IMR-90 (cell line): ENCODE measurements around the gene HSD17B11.

ENCODE experiments used
- POLR2A ChIP-seq: IDR thresholded peaks from 2 replicates; pipeline ENCODE4 v1.6.1; 2012; ENCODE audit warnings: mild to moderate bottlenecking, low read depth, low read length
- RAD21 ChIP-seq: IDR thresholded peaks from 2 replicates; pipeline ENCODE4 v1.6.1; 2012; ENCODE audit warnings: low read length, improper control_type of control experiment
- RCOR1 ChIP-seq: IDR thresholded peaks from 2 replicates; pipeline ENCODE4 v1.6.1; 2012; ENCODE audit warnings: mild to moderate bottlenecking, low read length, improper control_type of control experiment; ENCODE audit not compliant: insufficient replicate concordance
- TF ChIP-seq, protein P1 (sequence below): conservative IDR thresholded peaks from 2 replicates; pipeline ENCODE4 v1.5.1; 2012; ENCODE audit warnings: mild to moderate bottlenecking, low read depth, low read length, improper control_type of control experiment

DNA sequence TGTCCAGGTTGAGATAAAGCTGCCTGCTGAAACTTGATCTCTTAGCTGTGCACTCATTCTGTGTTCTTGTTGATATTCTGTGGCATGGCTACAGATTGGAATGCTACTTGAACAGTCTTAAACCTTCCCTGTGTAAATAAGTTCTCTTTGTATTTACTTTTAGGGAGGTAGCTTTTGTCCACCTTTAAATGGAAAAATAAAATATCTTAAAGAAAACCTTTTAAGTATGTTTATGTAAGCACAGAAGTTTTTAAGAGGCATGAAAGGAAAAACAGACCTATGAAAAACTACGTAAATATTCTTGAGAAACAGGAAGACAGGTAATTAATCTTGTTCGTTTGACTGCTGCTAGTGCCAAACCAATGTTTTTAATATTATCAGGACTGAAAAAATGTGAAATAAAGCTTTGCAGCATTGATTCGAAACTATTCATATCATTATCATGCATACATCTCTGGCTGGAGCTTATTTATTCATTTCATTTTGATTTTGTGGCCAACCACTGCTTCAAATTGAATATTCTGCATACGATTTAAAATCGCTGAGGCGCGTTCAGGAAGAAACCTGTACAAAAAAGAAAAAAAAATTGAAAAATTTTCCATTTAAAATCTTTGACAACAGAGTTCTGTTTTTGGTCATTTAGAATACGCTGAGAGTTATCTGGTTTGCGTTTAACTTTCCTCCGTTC lies 86.1 kb downstream of the HSD17B11 start:
- TF ChIP-seq RCOR1 = no peak
- no peak for TF ChIP-seq POLR2A
- TF ChIP-seq, protein P1, sequence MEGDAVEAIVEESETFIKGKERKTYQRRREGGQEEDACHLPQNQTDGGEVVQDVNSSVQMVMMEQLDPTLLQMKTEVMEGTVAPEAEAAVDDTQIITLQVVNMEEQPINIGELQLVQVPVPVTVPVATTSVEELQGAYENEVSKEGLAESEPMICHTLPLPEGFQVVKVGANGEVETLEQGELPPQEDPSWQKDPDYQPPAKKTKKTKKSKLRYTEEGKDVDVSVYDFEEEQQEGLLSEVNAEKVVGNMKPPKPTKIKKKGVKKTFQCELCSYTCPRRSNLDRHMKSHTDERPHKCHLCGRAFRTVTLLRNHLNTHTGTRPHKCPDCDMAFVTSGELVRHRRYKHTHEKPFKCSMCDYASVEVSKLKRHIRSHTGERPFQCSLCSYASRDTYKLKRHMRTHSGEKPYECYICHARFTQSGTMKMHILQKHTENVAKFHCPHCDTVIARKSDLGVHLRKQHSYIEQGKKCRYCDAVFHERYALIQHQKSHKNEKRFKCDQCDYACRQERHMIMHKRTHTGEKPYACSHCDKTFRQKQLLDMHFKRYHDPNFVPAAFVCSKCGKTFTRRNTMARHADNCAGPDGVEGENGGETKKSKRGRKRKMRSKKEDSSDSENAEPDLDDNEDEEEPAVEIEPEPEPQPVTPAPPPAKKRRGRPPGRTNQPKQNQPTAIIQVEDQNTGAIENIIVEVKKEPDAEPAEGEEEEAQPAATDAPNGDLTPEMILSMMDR = no peak
- TF ChIP-seq RAD21 = no peak
